ENCODE measurements around the gene KAT2A.

DNA sequence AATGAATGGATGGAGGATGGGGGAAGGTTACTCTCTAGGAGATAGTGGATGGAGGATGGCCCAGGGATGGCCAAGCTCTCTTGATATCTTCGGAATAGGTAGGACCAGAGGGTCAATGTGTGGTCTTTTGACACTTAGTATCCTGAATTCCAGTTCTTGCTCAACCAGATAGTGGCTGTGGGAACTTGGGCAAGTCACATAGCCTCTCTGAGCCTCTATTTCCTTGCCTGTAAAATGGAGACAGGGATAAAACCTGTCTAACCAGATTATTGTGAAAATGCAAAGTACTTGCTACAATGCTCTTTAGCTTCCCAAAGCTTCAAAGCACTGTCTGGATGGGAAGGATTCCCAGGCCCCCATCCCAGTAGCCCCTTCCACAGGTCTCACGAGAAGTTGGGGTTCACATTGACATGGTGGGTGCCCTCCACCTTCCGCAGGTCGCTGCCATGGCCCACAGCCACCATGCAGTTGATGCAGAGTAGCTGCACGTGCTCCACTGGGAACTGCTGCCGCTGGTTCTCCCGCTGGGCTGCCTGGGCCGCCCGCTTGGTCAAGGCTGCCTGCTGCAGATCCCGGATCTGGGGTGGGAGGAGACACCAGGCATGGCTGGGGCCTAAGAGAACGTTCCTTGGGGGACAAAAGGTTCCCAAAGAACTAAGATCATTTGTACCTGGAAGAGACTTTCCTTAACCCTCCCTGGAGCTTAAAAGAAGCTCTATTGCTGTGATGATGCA, 17.8 kb downstream of the KAT2A start:
- TF ChIP-seq, protein P1, sequence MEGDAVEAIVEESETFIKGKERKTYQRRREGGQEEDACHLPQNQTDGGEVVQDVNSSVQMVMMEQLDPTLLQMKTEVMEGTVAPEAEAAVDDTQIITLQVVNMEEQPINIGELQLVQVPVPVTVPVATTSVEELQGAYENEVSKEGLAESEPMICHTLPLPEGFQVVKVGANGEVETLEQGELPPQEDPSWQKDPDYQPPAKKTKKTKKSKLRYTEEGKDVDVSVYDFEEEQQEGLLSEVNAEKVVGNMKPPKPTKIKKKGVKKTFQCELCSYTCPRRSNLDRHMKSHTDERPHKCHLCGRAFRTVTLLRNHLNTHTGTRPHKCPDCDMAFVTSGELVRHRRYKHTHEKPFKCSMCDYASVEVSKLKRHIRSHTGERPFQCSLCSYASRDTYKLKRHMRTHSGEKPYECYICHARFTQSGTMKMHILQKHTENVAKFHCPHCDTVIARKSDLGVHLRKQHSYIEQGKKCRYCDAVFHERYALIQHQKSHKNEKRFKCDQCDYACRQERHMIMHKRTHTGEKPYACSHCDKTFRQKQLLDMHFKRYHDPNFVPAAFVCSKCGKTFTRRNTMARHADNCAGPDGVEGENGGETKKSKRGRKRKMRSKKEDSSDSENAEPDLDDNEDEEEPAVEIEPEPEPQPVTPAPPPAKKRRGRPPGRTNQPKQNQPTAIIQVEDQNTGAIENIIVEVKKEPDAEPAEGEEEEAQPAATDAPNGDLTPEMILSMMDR (IDR thresholded peaks at IDR 0.05) = no peak
- TF ChIP-seq EZH2 (IDR thresholded peaks at IDR 0.05) (no peak), EZH2phosphoT487 (IDR thresholded peaks at IDR 0.05) (no peak)

Data from neural progenitor cell (in vitro differentiated cells).